Epithelial cell of esophagus (primary cell): ENCODE results near the gene PKNOX2.

Experiments
- DNase-seq: peaks from one replicate; pipeline ENCODE4 v3.0.0; 2010; ENCODE audit warnings: low read depth
- H3K4me3 ChIP-seq: 2 replicates; pipeline ENCODE4 v1.5.1; 2011; ENCODE audit warnings: mild to moderate bottlenecking, low read length, control low read depth
- TF ChIP-seq, protein P1 (sequence below): IDR thresholded peaks from 2 replicates; pipeline ENCODE4 v1.5.1; 2011; ENCODE audit warnings: low read depth, mild to moderate bottlenecking, low read length, control low read depth, inconsistent platforms; ENCODE audit not compliant: insufficient read depth; ENCODE audit errors: missing control alignments

The PKNOX2 gene

DNA sequence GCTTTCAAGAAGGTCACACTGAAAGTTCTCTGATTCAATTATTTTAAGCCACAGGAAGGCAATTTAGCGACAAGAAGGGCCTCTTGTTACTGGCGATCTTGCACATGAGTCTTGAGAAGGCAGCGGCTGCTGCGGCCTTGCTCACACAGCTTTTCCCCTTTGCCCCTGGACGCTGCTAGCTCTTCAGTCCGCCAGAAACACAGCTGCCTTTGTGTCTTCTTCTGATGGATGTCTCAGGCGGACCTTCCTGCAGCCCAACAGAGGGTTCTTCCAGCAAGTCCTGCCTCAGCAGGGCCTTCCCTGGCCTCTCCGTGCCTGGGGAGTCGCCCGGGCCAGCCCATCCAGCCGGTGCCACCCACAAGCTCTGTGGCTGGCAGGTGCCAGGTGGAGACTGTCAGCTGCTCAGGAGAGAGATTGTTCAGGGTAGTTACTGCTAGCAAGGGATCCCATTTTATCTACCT is 59.4 kb downstream of the PKNOX2 start:
- H3K4me3 ChIP-seq: no peak overlapping the region
- DNase-seq: no peak
- TF ChIP-seq, protein P1, sequence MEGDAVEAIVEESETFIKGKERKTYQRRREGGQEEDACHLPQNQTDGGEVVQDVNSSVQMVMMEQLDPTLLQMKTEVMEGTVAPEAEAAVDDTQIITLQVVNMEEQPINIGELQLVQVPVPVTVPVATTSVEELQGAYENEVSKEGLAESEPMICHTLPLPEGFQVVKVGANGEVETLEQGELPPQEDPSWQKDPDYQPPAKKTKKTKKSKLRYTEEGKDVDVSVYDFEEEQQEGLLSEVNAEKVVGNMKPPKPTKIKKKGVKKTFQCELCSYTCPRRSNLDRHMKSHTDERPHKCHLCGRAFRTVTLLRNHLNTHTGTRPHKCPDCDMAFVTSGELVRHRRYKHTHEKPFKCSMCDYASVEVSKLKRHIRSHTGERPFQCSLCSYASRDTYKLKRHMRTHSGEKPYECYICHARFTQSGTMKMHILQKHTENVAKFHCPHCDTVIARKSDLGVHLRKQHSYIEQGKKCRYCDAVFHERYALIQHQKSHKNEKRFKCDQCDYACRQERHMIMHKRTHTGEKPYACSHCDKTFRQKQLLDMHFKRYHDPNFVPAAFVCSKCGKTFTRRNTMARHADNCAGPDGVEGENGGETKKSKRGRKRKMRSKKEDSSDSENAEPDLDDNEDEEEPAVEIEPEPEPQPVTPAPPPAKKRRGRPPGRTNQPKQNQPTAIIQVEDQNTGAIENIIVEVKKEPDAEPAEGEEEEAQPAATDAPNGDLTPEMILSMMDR: no peak

DNA sequence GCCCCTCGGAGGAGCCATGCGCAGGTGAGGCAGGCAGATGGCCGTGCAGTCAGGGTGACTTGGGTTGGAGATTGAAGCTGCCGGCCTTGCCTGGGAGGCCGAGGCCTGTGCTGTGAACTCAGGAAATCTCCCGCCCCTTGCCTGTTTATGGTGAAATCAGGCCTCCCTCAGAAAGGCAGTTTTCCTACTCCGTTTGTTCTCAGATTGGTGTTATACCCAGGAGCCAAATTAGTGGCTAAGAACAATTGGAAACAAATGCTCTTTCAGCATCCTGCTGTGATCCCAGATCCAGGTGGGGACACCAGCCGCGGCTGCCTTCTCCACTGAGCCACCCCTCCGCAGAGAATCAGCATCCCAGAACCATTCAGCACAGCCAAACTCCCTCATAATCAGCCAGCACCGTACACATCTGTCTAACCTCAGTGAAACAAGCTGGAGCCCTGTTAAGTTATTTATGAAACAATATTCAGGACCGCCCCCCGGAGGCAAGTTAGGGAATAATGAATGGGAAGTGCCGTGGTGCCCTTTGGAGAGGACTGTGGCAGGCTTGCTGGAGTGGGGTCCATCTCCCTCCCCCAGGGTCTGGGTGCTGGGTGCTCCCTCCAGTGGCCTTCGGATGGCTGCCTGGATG is 60.0 kb downstream of the PKNOX2 start:
- TF ChIP-seq, protein P1: peak; percentile 26

GRCh38 chr11:125225401-125225800 is 60.9 kb downstream of the PKNOX2 start:
- TF ChIP-seq, protein P1: no peak
- no peak for DNase-seq
- H3K4me3 ChIP-seq: no peak overlapping the region

More for the DNA sequence above, 60.0 kb downstream of the PKNOX2 start:
- DNase-seq: peak; percentile 27
- H3K4me3 ChIP-seq: no peak overlapping the region

GRCh38 chr11:125226031-125226430 is 61.5 kb downstream of the PKNOX2 start:
- H3K4me3 ChIP-seq: no peak overlapping the region
- DNase-seq: no peak
- TF ChIP-seq, protein P1: no peak

GRCh38 chr11:125226706-125227105 is 62.2 kb downstream of the PKNOX2 start:
- DNase-seq: no peak
- no peak overlapping the region for H3K4me3 ChIP-seq
- TF ChIP-seq, protein P1: no peak

DNA sequence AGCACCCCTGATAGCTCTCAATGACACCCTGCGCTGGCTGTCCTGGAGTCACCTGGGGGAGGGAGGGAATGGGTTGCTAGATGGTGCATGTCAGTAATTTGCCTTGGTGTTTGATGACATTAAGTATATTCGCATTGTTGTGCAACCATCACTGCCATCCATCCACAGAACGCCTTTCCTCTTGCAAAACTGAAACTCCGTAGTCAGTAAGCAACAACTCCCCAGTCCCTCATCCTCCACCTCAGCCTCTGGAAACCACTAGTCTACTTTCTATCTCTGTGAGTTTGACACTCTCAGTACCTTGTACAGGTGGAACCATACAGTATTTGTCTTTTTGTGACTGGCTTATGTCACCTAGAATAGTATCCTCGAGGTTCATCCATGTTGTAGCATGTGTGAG is 62.6 kb downstream of the PKNOX2 start:
- no peak overlapping the region for H3K4me3 ChIP-seq
- DNase-seq: no peak
- TF ChIP-seq, protein P1: no peak

GRCh38 chr11:125228445-125228844 is 63.9 kb downstream of the PKNOX2 start:
- no peak overlapping the region for H3K4me3 ChIP-seq
- no peak for DNase-seq
- TF ChIP-seq, protein P1: no peak
